GM19043 (cell line): ENCODE measurements around the gene SLC5A2.
A peak's percentile ranks its signal among the peaks of the same experiment; 100 is the strongest.
"Not testable (repeated sequence)": the region's sequence is repeated elsewhere in the genome, so short reads cannot be mapped to it uniquely, and the experiment has no call there.

Experiments
- ATAC-seq: cut with Tn5 transposase; IDR thresholded peaks from one replicate; pipeline ENCODE4 v1.9.1; 2021; ENCODE audit warnings: low read depth; ENCODE audit not compliant: unreplicated experiment

Gene SLC5A2

DNA sequence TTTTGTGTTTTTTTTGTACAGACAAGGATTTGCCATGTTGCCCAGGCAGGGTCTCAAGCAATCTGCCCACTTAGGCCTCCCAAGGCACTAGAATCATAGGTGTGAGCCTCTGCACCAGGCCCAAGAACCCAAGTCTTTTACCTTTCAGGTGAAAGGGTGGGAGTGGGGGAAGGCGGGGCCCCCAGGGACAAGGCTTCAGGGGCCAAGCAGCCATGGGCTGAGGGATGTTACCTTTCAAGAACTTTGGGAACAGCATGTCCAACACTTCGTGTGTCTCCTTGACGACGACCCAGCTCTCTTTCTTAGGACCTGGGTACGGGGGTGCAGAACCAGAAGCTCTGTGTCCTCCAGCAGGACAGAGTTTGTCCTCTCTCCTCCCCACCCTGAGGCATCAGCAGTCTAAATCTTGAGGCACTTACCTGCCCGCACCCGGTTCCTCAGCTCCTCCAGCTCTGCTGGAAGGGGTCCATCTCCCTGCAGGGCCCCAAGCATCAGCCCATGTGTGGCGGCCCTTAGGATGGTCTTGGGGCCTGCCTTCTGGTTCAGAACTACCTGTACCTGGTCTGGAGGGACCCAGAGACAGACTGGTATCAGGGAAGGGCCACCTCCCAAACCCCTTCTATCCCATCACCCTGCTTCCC lies 9.0 kb downstream of the SLC5A2 start:
- ATAC-seq, result no peak

DNA sequence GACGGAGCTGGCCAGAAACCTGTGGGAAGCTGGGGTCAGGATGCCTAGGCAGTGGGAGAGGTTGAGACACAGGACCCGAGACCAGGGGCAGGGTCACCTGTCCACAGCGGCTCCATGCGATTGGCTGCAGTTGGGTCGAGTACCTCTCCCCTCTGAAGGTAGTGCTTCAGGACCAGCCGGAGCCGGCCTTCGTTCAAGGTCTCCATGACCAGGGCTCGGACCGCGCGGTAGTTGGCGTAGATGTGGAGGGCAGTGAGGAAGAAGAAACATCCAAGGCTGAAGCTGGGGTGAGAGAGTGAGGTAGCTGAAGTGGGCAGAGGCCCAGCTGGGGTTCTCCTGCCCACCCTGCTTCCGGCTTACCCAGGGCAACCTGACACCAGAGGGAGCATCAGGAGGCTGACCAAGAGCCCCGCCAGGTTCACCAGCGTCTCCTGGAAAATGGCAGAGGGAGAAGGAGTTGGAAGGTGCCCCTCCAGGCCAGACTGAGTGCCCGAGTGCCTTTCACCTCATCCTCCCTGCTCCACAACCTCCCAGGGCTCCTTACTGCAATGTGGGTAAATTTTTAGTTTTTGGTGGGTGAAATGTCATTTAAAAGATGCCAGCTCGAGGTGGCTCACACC lies 10.7 kb downstream of the SLC5A2 start:
- ATAC-seq, result no peak

GRCh38 chr16:31496670-31497069 lies 13.7 kb downstream of the SLC5A2 start:
- no peak for ATAC-seq

DNA sequence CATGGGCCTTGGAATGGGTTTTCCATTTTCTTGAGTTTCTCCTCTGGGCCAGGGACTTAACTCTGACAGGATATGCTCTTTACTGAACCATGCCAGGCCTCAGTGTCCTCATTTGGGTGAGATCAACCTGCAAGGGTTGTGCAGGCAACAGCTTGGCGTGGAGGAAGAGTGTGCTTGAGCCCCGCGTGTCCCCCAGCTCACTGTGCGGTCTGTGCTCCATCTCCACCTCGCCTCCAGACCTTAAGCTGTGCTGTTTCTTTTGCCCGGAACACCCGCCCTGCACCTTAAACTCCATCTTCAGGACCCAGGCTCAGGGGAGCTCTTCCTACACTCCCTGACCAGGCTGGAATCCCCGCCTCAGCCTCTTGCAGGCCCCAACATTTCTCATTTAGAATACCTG lies 15.6 kb downstream of the SLC5A2 start:
- no peak for ATAC-seq

GRCh38 chr16:31499928-31500327 lies 17.0 kb downstream of the SLC5A2 start:
- ATAC-seq, result no peak

DNA sequence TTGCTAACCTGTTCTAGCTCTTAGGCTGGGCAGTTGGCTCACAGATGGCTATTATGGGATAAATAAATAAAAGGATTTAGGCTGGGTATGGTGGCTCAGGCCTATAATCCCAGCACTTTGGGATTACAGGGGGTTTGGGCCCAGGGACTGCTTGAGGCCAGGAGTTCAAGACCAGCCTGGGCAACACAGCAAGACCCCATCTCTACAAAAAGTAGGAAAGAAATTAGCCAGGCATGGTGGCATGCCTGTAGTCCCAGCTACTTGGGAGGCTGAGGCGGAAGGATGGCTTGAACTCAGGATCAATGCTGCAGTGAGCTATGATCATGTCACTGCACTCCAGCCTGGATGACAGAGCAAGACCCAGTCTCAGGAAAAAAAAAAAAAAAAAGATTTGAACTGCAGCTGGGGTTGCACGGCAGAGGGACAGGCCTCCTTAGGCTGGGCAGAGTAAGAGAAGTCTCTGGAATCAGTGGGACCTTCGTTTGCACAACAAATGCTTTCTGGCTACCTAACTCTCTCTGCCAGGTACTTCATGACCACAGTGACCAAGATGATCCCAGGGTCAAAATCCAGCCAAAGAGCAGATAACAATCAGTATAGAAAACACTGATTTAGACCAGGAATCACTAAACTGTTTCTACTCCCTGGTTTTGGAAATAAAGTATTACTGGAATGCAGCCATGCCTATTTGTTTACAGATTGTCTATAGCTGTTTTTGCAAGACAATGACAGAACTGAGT lies 18.5 kb downstream of the SLC5A2 start:
- no peak for ATAC-seq

DNA sequence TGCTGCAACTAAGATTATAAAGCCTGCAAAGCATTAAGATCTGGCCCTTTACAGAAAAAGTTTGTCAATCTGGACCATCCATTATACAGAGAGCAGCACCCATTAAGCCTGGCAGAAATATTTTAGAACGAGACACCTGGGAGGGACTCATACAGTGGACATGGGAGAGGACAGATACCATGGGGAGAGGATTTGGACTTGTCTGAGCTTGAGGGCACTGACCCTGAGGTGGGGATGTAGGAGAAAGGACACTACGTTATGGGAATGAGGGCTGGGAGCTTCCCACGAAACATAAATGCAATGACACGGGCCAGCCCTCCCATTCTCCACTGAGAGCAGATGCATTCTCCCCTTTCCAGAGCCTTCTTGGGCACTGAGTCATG lies 19.0 kb downstream of the SLC5A2 start:
- ATAC-seq, result no peak

GRCh38 chr16:31502981-31503380 lies 20.1 kb downstream of the SLC5A2 start:
- ATAC-seq, result no peak

DNA sequence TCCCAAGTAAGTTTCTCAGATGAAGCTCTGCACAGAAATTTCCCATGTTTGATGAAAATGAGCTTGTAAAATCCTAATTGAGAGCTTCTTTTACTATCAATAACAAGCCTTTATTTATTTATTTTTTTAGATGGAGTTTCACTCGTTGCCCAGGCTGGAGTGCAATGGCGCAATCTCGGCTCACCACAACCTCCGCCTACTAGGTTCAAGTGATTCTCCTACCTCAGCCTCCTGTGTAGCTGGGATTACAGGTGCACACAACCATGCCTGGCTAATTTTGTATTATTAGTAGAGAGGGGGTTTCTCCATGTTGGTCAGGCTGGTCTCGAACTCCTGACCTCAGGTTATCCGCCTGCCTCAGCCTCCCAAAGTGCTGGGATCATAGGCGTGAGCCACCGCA lies 20.6 kb downstream of the SLC5A2 start:
- ATAC-seq, result not testable (repeated sequence)

- ATAC-seq, result no peak
These were observed 21.2 kb downstream of the SLC5A2 start for GRCh38 chr16:31504159-31504558.

DNA sequence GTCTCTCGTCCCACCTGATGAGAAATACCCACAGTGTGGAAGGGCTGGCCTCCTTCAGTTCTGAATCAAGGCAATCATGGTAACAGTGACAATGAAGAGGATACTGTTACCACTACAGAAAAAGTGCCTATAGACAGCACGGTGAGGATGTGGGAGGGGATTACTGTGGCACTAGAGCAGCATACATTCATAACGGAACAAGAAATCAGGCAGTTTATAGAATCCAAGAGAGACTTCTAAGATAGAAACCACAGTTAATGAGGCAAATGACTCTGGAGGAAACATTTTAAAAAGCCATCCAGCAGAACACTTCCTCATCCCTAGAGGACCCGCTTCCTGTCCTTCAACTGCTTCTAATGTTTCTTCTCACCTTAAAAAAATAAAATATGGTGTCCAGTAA lies 22.6 kb downstream of the SLC5A2 start:
- ATAC-seq, result peak; percentile 45

GRCh38 chr16:31507617-31507928 lies 24.6 kb downstream of the SLC5A2 start:
- no peak for ATAC-seq

- ATAC-seq, result peak; percentile 87
These were observed 25.2 kb downstream of the SLC5A2 start, which contains the start of gene RUSF1 for GRCh38 chr16:31507929-31508705. RUSF1 (minus strand) TSS chr16:31508391; CDS start chr16:31508373, 18 bp downstream.

DNA sequence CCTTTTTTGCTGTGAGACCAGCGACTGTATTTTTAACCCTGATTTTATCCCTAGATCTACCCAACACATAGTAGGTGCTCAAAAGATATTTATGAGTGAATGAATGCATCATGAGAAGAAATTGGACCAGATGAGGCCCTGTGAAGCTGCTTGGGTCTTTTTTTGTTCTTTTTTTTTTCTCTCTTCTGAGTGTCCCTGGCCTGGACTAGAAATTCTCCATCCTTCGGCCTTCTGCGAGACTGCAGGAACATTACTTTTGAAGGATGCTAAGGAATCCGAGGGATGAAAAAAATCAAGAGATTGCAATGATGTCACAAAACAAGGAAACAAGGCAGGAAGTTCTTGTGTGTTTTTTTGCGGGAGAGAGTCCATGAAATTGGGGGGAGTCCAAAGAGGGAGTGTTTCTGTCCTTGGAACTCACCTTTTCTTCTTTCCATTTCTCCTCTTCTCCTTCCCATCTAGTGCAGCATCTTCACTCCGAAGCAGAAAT lies 25.8 kb downstream of the SLC5A2 start:
- ATAC-seq, result no peak

DNA sequence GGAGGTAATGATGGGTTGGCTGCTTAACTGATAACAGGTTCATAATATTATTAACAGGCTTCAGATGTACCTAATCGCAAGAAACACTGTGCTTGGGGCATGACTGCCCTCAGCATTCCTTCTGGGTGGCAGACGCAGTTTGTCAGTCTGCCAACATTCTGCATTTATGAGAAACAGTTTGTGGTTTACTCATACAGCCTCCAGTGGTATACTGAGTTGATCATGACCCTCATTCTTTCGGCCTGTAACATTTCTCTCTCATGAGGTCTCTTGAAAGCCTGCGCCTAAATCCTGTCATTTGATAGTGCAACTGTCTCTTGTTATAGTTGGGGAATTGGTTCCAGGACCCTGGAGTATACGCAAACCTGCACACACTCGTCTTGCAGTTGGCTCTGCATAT lies 30.2 kb downstream of the SLC5A2 start:
- ATAC-seq, result no peak

DNA sequence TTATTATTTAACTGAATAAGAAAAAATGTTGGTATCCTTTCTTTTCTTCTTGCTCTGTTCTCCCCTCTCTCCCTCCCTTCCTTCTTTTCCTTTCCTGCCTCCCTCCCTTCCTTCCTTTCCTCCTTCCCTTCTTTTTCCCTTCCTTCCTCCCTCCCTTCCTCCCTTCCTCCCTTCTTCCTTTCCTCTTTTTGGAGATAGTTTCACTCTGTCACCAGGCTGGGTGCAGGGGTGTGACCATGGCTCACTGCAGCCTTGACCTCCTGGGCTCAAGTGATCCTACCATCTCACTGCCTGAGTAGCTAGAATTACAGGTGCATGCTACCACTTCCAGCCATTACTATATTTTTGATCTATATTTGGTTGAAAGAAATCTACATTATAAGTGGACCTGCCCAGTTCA lies 31.0 kb downstream of the SLC5A2 start:
- ATAC-seq, result no peak

- no peak for ATAC-seq
These were observed 35.0 kb downstream of the SLC5A2 start for GRCh38 chr16:31517800-31518402.

- no peak for ATAC-seq
These were observed 37.0 kb downstream of the SLC5A2 start for GRCh38 chr16:31519759-31520431.

DNA sequence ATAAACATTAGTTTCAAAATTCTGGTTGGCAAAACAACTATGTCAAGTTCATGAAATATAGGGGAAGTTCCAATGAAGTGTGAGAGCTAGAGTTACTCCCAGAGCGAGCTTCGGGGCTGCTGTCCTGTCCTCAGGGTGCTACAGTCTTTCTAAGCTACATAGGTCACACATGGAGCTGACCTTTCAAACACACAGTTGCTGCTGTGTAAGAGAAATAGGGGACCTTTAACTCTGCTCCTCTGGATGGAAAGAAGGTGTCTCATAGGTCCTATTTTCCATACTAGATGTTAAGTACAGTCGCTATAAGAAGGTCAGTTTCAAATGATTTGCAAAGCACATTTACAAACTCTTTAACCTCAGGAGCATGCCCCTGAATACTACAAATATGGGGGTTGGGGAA lies 38.4 kb downstream of the SLC5A2 start:
- ATAC-seq, result no peak

DNA sequence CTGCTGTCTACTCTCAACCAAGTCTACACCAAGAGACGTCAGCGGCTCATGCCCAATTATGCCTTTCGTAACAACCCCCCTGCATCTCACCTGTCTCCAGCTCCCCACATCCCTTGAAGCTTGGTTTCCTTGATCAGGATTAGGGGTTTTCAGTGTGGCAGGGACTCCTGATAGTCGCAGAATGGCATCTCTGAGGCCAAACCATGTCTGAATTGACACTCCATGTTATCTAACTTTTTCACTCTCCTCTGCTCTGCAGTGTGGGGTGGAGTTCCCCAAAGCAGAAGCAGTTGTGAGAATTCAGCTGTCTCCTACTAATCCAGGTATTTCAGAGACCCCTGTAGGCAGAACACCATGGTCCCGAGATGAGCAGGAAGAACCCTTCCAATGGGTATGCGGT lies 39.1 kb downstream of the SLC5A2 start:
- no peak for ATAC-seq
